RWPE2 (cell line): ENCODE results near the gene SYMPK.

ENCODE experiments used
- ATAC-seq: fragments of 200-7000 bp; cut with Tn5 transposase; 3 replicates; pipeline ENCODE4 v1.9.1; 2021; ENCODE audit warnings: low read depth
- DNase-seq: peaks from one replicate; pipeline ENCODE4 v3.0.0-alpha.2; 2020; ENCODE audit warnings: low spot score
- H3K27ac ChIP-seq: fragments of 450-650 bp; 2 replicates; pipeline ENCODE4 v1.5.1; 2017; ENCODE audit warnings: mild to moderate bottlenecking; ENCODE audit not compliant: poor library complexity, severe bottlenecking
- H3K27me3 ChIP-seq: fragments of 250-450 bp; sonication (Bioruptor Pico); 2 replicates; pipeline ENCODE4 v1.5.1; 2021; ENCODE audit warnings: mild to moderate bottlenecking, moderate library complexity; ENCODE audit not compliant: insufficient read depth, poor library complexity, severe bottlenecking
- H3K36me3 ChIP-seq: fragments of 250-450 bp; sonication (Bioruptor Pico); 2 replicates; pipeline ENCODE4 v1.5.1; 2020; ENCODE audit warnings: low read depth, mild to moderate bottlenecking, moderate library complexity
- H3K4me1 ChIP-seq: fragments of 250-450 bp; sonication (Bioruptor Pico); 2 replicates; pipeline ENCODE4 v1.5.1; 2021; ENCODE audit warnings: mild to moderate bottlenecking, moderate library complexity; ENCODE audit not compliant: insufficient read depth, poor library complexity, severe bottlenecking
- H3K4me3 ChIP-seq: fragments of 250-450 bp; sonication (Bioruptor Pico); 2 replicates; pipeline ENCODE4 v1.5.1; 2021; ENCODE audit warnings: mild to moderate bottlenecking, moderate library complexity; ENCODE audit not compliant: severe bottlenecking
- H3K9me3 ChIP-seq: fragments of 250-450 bp; sonication (Bioruptor Pico); 2 replicates; pipeline ENCODE4 v1.5.1; 2021; ENCODE audit warnings: mild to moderate bottlenecking, moderate library complexity; ENCODE audit not compliant: severe bottlenecking
- CTCF ChIP-seq: fragments of 450-650 bp; IDR thresholded peaks from one replicate; pipeline ENCODE4 v1.5.1; 2017; ENCODE audit warnings: mild to moderate bottlenecking, moderate library complexity; ENCODE audit not compliant: poor library complexity, severe bottlenecking

SYMPK gene

GRCh38 chr19:45782820-45783785 is 79.8 kb downstream of the SYMPK start:
- peaks cover 18% of the 10 kb centered on the region for H3K36me3 ChIP-seq
- H3K27ac ChIP-seq = peak overlapping the region; percentile 82
- H3K27me3 ChIP-seq = no peaks in the 10 kb centered on the region
- H3K4me1 ChIP-seq = peaks cover 27% of the 10 kb centered on the region
- TF ChIP-seq CTCF = peak; percentile 15
- no peak overlapping the region for H3K4me3 ChIP-seq
- DNase-seq (no peak), ATAC-seq (peak; percentile 35)
- no peaks in the 10 kb centered on the region for H3K9me3 ChIP-seq

- ATAC-seq (peak; percentile 3), DNase-seq (no peak)
- H3K9me3 ChIP-seq = no peaks in the 10 kb centered on the region
- no peaks in the 10 kb centered on the region for H3K27me3 ChIP-seq
- H3K4me3 ChIP-seq = no peak within 1 kb of the TSS
- H3K36me3 ChIP-seq = peaks cover 22% of the 10 kb centered on the region
- no peak for TF ChIP-seq CTCF
- H3K27ac ChIP-seq = peak within 1 kb of the TSS; percentile 82
- peaks cover 27% of the 10 kb centered on the region for H3K4me1 ChIP-seq
Observed at GRCh38 chr19:45782162-45782691, 80.7 kb downstream of the SYMPK start, which contains the start of gene DMPK. TSS of gene DMPK (minus strand) at chr19:45782490. CDS start at chr19:45782352, 138 bp downstream.

GRCh38 chr19:45781214-45782161 is 81.5 kb downstream of the SYMPK start:
- H3K4me3 ChIP-seq = no peak overlapping the region
- H3K9me3 ChIP-seq = no peaks in the 10 kb centered on the region
- peak overlapping the region; percentile 82 for H3K27ac ChIP-seq
- DNase-seq = no peak
- H3K36me3 ChIP-seq = peaks cover 29% of the 10 kb centered on the region
- no peaks in the 10 kb centered on the region for H3K27me3 ChIP-seq
- H3K4me1 ChIP-seq = peaks cover 27% of the 10 kb centered on the region
- no peak for TF ChIP-seq CTCF
- ATAC-seq = peak; percentile 42

- DNase-seq (no peak), ATAC-seq (no peak)
- Histone ChIP-seq H3K27ac (peak overlapping the region; percentile 82), H3K9me3 (no peaks in the 10 kb centered on the region), H3K36me3 (peaks cover 26% of the 10 kb centered on the region), H3K27me3 (no peaks in the 10 kb centered on the region), H3K4me1 (peaks cover 27% of the 10 kb centered on the region), H3K4me3 (no peak overlapping the region)
- no peak for TF ChIP-seq CTCF
Observed at GRCh38 chr19:45780448-45781213, 82.3 kb downstream of the SYMPK start.
